HCT116 (cell line): ENCODE data around the gene PADI4. TPM values are rescaled to one million over a fixed set of nuclear protein-coding genes. Genes with fewer than 3 reads are reported as not detected.

Source experiments
- ATAC-seq: fragments of 200-7000 bp; cut with Tn5 transposase; 2 replicates; pipeline ENCODE4 v1.9.1; 2020; ENCODE audit warnings: mild to moderate bottlenecking, moderate library complexity
- BruUV-seq: library from RNA; stranded (reverse); fragments of 400-500 nt; replicated peaks from 2 replicates; lab custom pipeline; 2021; lab: Mats Ljungman, UMichigan
- CTCF ChIA-PET: fragments of 300-600 bp; sonication (Branson Sonifier 250); formaldehyde crosslinking; loops from one replicate; lab custom pipeline; 2021; ENCODE audit warnings: antibody characterized with exemption; lab: Charles Lee
- POLR2A ChIA-PET: fragments of 300-600, 350-600 bp; sonication (Branson Sonifier 250); formaldehyde crosslinking; loops from one replicate; lab custom pipeline; 2021; ENCODE audit warnings: antibody characterized with exemption; lab: Charles Lee
- RAD21 ChIA-PET, 2 experiments: fragments of 300-600 bp; sonication (Branson Sonifier 250); formaldehyde crosslinking; loops; one replicate each; lab custom pipeline; 2023; ENCODE audit warnings: low total read pairs in 2 of 2; ENCODE audit not compliant: uncharacterized antibody in 2 of 2, unreplicated experiment in 2 of 2, low non-redundant PET in 1 of 2; lab: Charles Lee
- DNase-seq: peaks from one replicate; pipeline ENCODE4 v3.0.0-alpha.2; 2010; ENCODE audit warnings: low read depth, low spot score
- H2AFZ ChIP-seq: fragments of 200-600 bp; shearing (Covaris generic), sonication (generic); 2 replicates; pipeline ENCODE4 v1.6.1; 2017; ENCODE audit warnings: low read depth, mixed run types, mixed read lengths, antibody characterized with exemption, low read length; ENCODE audit not compliant: poor library complexity, severe bottlenecking
- H3K27ac ChIP-seq: 2 replicates; pipeline ENCODE4 v1.5.1; 2012; ENCODE audit warnings: low read depth, low read length
- H3K27me3 ChIP-seq: fragments of 200-600 bp; sonication (generic); 2 replicates; pipeline ENCODE4 v1.6.1; 2016; ENCODE audit warnings: mixed run types, low read length, mixed read lengths; ENCODE audit not compliant: insufficient read depth
- H3K36me3 ChIP-seq, 2 experiments: fragments of 200-500 bp in 1 of 2; fragments of 200-600 bp in 1 of 2; sonication (Bioruptor generic) in 1 of 2; sonication (generic) in 1 of 2; 2 replicates each; pipeline versions ENCODE4 v1.5.1 to v1.6.1; 2014 to 2016; ENCODE audit warnings: low read length in 2 of 2, inconsistent platforms in 1 of 2, mixed read lengths in 1 of 2, mixed run types in 1 of 2; ENCODE audit not compliant: insufficient read depth in 2 of 2, control insufficient read depth in 1 of 2
- H3K4me1 ChIP-seq, 2 experiments: fragments of 200-600 bp in 1 of 2; sonication (generic) in 1 of 2; 2 replicates each; pipeline versions ENCODE4 v1.5.1 to v1.6.1; 2012 to 2017; ENCODE audit warnings: low read length in 2 of 2, inconsistent platforms in 1 of 2, mild to moderate bottlenecking in 1 of 2, mixed read lengths in 1 of 2, mixed run types in 1 of 2, moderate library complexity in 1 of 2; ENCODE audit not compliant: insufficient read depth in 2 of 2, control insufficient read depth in 1 of 2
- H3K4me2 ChIP-seq: fragments of 200-600 bp; sonication (generic); 2 replicates; pipeline ENCODE4 v1.6.1; 2017; ENCODE audit warnings: mixed run types, low read length, mixed read lengths
- H3K4me3 ChIP-seq, 2 experiments: fragments of 200-600 bp in 1 of 2; sonication (generic) in 1 of 2; replicated peaks in 1 of 2; 2 replicates each; pipeline ENCODE4 v1.5.1; 2011 to 2016; ENCODE audit warnings: low read length in 2 of 2, control low read depth in 1 of 2, low read depth in 1 of 2, mild to moderate bottlenecking in 1 of 2, mixed read lengths in 1 of 2, mixed run types in 1 of 2
- H3K79me2 ChIP-seq: fragments of 200-600 bp; sonication (generic); 2 replicates; pipeline ENCODE4 v1.6.1; 2017; ENCODE audit warnings: mild to moderate bottlenecking, mixed run types, low read length, moderate library complexity, mixed read lengths; ENCODE audit not compliant: insufficient read depth
- H3K9ac ChIP-seq: fragments of 200-600 bp; sonication (generic); 2 replicates; pipeline ENCODE4 v1.6.1; 2016; ENCODE audit warnings: low read length, mixed read lengths
- H3K9me2 ChIP-seq: fragments of 200-600 bp; sonication (generic), shearing (Covaris generic); 2 replicates; pipeline ENCODE4 v1.6.1; 2017; ENCODE audit warnings: mixed run types, mild to moderate bottlenecking, moderate library complexity; ENCODE audit not compliant: insufficient read depth
- H3K9me3 ChIP-seq, 2 experiments: fragments of 200-500 bp in 1 of 2; fragments of 200-600 bp in 1 of 2; sonication (Bioruptor generic) in 1 of 2; sonication (generic) in 1 of 2; 2 replicates each; pipeline ENCODE4 v1.6.1; 2014 to 2017; ENCODE audit warnings: low read length in 2 of 2, mixed read lengths in 2 of 2, inconsistent platforms in 1 of 2, low read depth in 1 of 2, mild to moderate bottlenecking in 1 of 2, mixed run types in 1 of 2, moderate library complexity in 1 of 2; ENCODE audit not compliant: control insufficient read depth in 1 of 2, insufficient read depth in 1 of 2
- H4K20me1 ChIP-seq: fragments of 200-600 bp; sonication (generic), shearing (Covaris generic); 2 replicates; pipeline ENCODE4 v1.6.1; 2017; ENCODE audit warnings: mixed run types, mild to moderate bottlenecking, moderate library complexity; ENCODE audit not compliant: insufficient read depth
- EGR1 ChIP-seq: IDR thresholded peaks from 2 replicates; pipeline ENCODE4 v1.6.1; 2012; ENCODE audit warnings: low read depth
- ELF1 ChIP-seq: IDR thresholded peaks from 2 replicates; pipeline ENCODE4 v1.6.1; 2012; ENCODE audit warnings: low read depth, borderline replicate concordance
- FOSL1 ChIP-seq: IDR thresholded peaks from 2 replicates; pipeline ENCODE4 v1.6.1; 2012; ENCODE audit warnings: low read depth
- SRF ChIP-seq: IDR thresholded peaks from 2 replicates; pipeline ENCODE4 v1.6.1; 2012; ENCODE audit warnings: low read depth
- intact Hi-C: fragments of 100-400 bp; cut with micrococcal nuclease; formaldehyde crosslinking; loops from 2 replicates; pipeline ENCODE4 v1.10.0; 2022
- total RNA-seq: library from RNA; stranded (reverse); gene quantifications from one replicate; pipeline ENCODE4 v1.2.1, GENCODE V29; 2021; ENCODE audit not compliant: unreplicated experiment
- TF ChIP-seq, protein P1 (sequence below): IDR thresholded peaks from 2 replicates; pipeline ENCODE4 v1.6.1; 2012; ENCODE audit warnings: low read depth
- TF ChIP-seq, protein P2 (sequence below): IDR thresholded peaks from 2 replicates; pipeline ENCODE4 v1.6.1; 2012
- TF ChIP-seq, protein P3 (sequence below): IDR thresholded peaks from 2 replicates; pipeline ENCODE4 v1.6.1; 2012

Gene PADI4
- total RNA-seq, 1 experiment from 2014 or later: 0.44 TPM

DNA sequence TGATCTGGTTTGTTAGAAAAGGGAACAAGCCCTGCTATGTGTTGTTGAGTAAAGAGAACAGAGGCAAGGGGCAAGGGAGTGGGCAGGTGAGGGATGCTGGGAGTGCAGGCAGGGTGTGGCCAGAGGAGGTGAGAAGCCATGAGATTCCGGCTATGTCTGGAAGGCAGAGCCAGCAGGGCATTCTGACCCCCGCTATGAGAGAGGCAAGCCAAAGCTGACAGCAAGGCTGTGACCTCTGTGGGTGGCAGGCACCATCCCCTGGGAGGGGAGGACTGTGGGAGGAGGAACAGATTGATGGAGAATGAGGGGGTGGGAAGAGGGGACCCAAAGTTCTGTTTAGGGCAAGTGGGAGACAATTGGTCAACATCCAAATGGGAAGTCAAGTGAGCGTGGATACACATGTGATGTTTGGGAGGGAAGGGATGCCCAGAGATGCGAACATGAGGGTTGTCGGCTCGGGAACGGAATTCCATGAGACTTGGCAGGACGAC, 44.5 kb downstream of the PADI4 start (continued):
- TF ChIP-seq, protein P1, sequence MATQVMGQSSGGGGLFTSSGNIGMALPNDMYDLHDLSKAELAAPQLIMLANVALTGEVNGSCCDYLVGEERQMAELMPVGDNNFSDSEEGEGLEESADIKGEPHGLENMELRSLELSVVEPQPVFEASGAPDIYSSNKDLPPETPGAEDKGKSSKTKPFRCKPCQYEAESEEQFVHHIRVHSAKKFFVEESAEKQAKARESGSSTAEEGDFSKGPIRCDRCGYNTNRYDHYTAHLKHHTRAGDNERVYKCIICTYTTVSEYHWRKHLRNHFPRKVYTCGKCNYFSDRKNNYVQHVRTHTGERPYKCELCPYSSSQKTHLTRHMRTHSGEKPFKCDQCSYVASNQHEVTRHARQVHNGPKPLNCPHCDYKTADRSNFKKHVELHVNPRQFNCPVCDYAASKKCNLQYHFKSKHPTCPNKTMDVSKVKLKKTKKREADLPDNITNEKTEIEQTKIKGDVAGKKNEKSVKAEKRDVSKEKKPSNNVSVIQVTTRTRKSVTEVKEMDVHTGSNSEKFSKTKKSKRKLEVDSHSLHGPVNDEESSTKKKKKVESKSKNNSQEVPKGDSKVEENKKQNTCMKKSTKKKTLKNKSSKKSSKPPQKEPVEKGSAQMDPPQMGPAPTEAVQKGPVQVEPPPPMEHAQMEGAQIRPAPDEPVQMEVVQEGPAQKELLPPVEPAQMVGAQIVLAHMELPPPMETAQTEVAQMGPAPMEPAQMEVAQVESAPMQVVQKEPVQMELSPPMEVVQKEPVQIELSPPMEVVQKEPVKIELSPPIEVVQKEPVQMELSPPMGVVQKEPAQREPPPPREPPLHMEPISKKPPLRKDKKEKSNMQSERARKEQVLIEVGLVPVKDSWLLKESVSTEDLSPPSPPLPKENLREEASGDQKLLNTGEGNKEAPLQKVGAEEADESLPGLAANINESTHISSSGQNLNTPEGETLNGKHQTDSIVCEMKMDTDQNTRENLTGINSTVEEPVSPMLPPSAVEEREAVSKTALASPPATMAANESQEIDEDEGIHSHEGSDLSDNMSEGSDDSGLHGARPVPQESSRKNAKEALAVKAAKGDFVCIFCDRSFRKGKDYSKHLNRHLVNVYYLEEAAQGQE: no peak
- TF ChIP-seq, protein P2, sequence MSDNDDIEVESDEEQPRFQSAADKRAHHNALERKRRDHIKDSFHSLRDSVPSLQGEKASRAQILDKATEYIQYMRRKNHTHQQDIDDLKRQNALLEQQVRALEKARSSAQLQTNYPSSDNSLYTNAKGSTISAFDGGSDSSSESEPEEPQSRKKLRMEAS: no peak
- TF ChIP-seq, protein P3, sequence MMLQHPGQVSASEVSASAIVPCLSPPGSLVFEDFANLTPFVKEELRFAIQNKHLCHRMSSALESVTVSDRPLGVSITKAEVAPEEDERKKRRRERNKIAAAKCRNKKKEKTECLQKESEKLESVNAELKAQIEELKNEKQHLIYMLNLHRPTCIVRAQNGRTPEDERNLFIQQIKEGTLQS: no peak
- TF ChIP-seq FOSL1: no peak

DNA sequence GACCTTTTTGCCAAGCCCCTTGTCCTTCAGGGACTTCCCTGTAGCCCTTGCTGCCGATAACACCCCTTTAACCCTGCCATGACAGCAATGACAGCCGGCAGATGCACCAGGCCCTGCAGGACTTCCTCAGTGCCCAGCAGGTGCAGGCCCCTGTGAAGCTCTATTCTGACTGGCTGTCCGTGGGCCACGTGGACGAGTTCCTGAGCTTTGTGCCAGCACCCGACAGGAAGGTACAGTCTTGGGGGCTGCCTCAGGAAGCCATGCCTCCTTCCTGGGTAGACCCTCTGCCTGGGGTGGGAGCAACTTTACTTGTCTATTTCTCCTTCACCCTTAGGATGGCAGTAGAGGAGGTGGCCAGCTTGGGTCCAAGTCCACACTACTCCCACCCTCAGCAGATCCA, 47.9 kb downstream of the PADI4 start:
- ChIA-PET POLR2A (no interaction called here), RAD21 (no interaction called here), CTCF (no interaction called here)
- Histone ChIP-seq H3K9ac (no peak overlapping the region), H3K4me2 (no peak overlapping the region), H3K9me2 (no peaks in the 10 kb centered on the region), H3K4me1 (no peaks in the 10 kb centered on the region), H2AFZ (no peak overlapping the region), H3K9me3 (no peaks in the 10 kb centered on the region), H4K20me1 (no peaks in the 10 kb centered on the region), H3K36me3 (no peaks in the 10 kb centered on the region), H3K27me3 (no peaks in the 10 kb centered on the region), H3K79me2 (no peaks in the 10 kb centered on the region), H3K27ac (no peak overlapping the region), H3K4me3 (no peak overlapping the region)
- intact Hi-C loops: no loop called here
- ATAC-seq (no peak), DNase-seq (no peak)
- TF ChIP-seq EGR1 (no peak), ELF1 (no peak), SRF (no peak), FOSL1 (no peak)
- BruUV-seq: no TSS peak
